ENCODE results near the gene WDR44.

DNA sequence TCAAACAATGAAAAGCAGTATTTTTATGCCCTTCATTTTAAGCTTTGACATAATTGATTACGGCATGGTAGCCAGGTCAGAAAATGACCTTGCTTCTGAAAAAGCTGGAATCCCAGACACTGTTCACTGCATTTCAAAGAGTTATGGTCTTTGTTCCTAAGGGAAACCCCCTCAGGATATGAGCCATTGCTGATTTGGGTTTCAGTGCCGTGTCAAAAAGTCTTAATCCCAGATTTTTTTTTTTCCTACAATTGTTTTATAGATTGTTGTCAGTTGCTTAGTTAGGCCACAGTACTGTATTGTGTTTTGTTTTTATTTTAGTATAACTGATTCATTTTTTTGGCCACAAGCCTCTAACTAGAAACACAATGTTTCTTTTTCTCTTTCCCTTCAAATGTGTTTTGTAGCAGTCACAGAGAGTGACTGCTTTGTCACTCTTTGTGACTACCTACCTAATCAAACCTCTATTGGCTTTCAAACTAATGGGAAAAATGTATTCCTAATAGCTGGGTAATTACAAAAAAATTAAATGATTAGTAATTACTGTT is 10.3 kb downstream of the WDR44 start:
- TF ChIP-seq, protein P1, sequence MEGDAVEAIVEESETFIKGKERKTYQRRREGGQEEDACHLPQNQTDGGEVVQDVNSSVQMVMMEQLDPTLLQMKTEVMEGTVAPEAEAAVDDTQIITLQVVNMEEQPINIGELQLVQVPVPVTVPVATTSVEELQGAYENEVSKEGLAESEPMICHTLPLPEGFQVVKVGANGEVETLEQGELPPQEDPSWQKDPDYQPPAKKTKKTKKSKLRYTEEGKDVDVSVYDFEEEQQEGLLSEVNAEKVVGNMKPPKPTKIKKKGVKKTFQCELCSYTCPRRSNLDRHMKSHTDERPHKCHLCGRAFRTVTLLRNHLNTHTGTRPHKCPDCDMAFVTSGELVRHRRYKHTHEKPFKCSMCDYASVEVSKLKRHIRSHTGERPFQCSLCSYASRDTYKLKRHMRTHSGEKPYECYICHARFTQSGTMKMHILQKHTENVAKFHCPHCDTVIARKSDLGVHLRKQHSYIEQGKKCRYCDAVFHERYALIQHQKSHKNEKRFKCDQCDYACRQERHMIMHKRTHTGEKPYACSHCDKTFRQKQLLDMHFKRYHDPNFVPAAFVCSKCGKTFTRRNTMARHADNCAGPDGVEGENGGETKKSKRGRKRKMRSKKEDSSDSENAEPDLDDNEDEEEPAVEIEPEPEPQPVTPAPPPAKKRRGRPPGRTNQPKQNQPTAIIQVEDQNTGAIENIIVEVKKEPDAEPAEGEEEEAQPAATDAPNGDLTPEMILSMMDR (conservative IDR thresholded peaks at IDR 0.05; ENCODE audit: low read length), result no peak
- TF ChIP-seq EZH2phosphoT487 (IDR thresholded peaks at IDR 0.05; ENCODE audit: borderline replicate concordance), result no peak

Data from Loucy (cell line).